ENCODE data around the gene CCNY.
"Not testable (repeated sequence)": the region's sequence is repeated elsewhere in the genome, so short reads cannot be mapped to it uniquely, and the experiment has no call there.

CCNY gene

DNA sequence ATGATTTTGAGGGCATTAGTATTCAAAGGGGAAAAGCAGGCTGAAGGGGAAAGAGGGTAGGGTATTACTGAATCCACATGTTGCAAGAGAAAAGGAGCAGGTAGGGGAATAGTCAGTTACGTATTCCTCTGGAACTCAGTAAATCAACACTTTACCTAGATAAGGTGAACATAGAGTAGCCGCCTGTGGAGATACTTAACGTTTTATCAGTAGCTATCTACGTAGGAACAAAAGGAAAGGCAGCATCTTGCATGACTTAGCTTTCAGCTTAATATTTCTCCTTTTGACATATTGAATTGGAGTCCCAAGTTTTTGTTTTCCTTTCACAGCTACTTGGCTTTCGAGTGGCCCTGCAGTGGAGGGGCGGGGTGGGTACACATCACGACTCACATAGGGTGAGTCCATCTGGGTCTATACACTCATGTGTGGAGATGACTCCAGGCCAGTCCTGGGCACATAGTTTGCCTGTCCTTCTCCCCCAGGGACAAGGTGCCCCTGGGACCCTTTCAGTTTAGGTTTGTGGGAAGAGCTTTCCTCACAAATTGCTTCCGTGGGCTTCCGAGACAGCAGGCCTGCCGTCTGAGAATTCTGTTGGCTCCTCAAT is 48.1 kb downstream of the CCNY start:
- DNase-seq (ENCODE audit: low spot score): no peak

DNA sequence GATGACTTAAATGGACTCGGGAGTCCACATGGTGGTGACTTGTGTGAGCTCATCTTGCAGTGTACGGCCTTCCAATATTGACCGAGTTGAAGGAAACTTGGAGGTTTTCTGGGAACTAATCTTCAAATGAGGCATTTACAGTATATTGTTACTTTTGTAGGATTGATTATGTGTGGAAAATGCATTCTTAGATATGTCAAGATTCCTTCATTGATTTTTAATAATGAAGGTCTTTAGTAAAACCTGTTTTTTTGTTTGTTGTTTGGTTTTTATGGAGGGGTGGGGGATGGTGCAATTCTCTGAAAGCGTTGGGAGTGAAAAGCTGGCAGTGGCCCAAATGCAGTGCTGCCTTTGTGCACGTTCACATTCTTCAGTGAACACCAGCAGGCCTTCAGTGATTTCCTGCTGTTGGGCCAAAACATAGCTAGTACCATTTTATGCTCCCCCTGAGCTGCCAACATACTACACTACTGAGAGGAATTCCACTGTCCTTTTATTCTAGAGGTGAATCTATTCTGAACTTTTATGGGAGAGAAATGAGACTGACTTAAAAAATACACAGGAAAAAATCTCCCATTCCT is 50.4 kb downstream of the CCNY start:
- DNase-seq (ENCODE audit: low spot score): no peak

DNA sequence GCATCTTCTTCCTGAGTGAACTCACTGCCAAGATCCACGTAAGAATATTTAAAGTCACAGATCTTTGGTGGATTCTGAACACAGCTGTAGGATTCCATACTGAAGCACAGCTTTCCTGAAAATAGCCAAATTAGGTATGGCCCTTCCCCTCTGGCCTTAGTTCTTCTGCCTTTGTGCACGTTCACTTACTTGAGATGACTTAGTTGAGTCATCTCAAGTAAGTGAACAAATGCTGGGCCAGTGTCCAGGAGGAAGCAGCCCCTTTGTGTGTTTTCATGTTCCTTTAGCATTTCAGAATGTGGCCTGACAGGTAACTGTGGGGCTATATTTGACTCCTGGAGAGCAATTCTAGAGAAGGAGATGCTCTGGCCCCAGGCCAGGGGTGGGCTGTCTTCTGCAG is 51.5 kb downstream of the CCNY start:
- no peak for DNase-seq (ENCODE audit: low spot score)

DNA sequence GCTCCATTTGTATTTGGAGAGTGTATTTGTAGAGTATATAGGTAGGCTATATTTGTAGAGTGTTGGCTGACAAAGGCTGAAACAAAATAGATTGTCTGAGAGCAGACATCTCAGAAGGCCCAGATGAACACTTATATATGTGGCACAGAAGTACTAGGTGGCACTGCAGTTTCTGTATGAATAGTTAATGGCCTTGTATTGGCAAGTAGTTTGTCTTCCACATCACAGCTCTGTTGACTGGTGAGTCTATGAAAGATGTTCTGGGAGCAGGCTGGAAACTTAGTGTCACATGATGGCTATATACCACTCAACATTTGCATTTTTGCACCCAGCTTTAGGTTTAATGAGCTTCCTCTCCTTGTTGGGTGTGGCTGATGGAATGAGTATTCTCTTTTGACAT is 51.9 kb downstream of the CCNY start:
- no peak for DNase-seq (ENCODE audit: low spot score)

- no peak for DNase-seq (ENCODE audit: low spot score)
Measured at GRCh38 chr10:35388682-35389081, 52.4 kb downstream of the CCNY start.

DNA sequence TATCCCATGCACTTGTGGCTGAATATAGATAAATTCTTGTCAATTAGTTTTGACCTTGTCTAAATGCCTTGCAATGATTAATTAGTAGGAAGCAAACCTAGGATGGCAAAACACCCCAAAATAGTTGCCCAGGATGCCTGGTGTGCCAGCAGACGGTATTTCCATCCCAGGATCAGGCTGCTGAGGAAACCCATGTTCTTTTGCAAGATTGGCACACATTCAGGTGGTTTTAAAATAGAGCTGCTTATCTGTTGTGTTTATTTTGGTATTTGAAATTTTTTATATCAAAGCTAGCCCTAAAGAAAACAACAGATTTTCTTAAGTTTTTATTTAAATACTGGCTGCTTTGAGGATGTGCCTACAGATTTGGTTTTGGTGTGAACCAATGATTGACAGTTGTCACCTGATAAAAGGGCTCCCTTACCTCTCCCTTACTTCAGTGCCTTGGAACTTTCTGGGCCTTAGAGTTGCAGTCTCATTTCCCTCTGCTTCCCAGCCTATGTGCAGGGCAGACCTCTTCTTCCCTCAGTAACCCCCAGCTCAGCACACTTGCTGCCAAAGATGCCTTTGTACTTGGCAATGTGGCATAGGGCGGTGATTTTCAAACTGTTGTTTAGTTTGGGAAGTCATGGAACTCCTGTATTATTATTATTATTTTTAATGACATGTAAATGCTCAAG is 54.0 kb downstream of the CCNY start:
- DNase-seq (ENCODE audit: low spot score): no peak

GRCh38 chr10:35390843-35391152 is 54.5 kb downstream of the CCNY start:
- no peak for DNase-seq (ENCODE audit: low spot score)

DNA sequence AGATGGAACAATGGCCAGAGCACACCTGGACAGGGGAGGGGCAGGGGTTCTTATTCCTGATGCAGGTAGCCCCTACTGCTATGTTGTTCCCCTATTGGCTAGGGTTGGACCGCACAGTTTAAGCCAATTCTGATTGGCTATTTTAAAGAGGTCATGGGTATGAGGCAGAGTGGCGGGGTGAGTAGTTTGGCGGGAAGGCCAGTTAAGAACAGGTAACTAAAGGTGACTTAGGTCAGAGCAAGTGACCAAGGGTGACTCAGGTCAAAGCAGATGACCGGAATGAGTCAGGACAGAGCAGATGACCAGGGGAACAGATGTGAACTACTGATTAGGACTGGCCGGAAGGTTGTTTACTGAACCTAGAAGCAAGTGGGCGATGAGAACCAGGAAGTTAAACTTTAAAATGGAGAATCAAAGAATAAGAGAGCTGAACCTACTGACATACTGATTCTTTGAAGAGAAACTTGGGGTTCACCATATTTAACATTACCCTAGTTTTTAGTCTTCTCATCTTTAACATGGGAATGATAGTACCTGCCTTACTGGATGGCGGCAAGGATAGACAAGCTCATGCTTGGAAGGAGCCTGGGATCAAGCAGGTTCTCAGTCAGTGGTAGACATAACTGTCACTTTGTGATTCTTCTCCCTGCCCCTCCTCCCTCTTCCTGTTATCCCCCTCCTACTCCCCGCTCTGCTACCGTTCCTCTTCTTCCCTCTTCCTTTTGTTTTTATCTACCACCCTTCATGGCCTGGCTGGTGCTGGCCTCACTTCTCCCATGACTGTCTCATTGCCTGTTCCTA is 55.0 kb downstream of the CCNY start:
- no peak for DNase-seq (ENCODE audit: low spot score)

GRCh38 chr10:35391954-35392262 is 55.6 kb downstream of the CCNY start:
- no peak for DNase-seq (ENCODE audit: low spot score)

- no peak for DNase-seq (ENCODE audit: low spot score)
Measured at GRCh38 chr10:35392482-35393228, 56.3 kb downstream of the CCNY start.

GRCh38 chr10:35394411-35394851 is 58.1 kb downstream of the CCNY start:
- no peak for DNase-seq (ENCODE audit: low spot score)

DNA sequence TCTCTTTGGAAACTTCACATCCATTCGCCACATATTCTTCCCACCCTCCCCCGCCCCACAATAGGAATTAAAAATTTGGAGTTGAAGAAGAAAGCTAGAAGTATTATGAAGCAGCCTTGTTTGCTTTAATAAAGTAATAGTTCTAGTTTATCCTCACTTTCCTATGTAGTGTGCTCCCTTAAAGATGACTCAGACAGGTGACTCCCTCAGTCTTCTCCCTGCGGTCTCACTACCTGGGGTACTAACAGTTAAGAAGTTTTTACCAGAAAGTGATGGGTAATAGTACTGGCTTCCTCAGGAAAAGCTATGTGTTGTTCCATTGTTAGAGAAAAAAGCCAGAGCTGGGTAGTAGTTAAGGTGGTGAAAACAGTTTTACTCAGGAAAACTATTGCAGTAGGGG is 58.6 kb downstream of the CCNY start:
- DNase-seq (ENCODE audit: low spot score): no peak

GRCh38 chr10:35396560-35397434 is 60.5 kb downstream of the CCNY start:
- no peak for DNase-seq (ENCODE audit: low spot score)

DNA sequence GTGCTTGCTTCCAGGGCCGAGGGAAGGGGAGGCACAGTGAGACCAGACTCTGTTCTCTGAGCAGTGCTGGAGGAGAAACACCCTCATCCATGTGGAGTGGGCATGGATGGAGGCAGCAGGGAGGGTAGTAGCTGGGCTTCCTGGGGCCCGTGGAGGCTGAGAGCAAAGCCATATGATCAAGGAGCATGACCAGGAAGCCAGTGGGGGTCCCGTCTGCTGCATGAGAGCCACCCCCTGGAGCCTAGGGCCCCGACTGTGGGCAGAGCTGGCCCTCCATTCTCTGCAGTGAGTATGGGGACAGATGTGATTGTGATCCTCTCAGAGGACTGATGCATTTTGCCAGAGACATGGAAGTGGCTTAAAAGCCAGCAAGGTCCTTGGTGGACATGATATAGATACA is 61.6 kb downstream of the CCNY start:
- DNase-seq (ENCODE audit: low spot score): no peak

DNA sequence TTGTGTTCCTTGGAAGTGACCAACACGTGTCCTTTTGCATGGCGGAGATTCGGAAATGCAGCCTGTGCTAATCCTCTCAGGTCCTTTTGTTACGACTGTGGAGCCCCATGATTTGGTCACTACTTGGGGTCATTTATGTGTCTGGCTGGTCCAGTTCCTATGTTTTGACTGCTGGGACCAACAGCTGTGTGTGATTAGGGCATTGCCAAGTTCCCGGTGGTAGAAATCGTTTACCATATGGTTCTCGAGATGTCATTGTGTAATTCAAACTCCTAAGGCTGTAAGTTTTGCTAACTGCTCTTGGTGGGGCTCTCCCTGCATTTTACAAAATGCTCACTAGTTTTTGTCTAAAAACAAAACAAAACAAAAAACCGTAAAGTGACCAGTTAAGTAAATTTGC is 62.0 kb downstream of the CCNY start:
- DNase-seq (ENCODE audit: low spot score): no peak

DNA sequence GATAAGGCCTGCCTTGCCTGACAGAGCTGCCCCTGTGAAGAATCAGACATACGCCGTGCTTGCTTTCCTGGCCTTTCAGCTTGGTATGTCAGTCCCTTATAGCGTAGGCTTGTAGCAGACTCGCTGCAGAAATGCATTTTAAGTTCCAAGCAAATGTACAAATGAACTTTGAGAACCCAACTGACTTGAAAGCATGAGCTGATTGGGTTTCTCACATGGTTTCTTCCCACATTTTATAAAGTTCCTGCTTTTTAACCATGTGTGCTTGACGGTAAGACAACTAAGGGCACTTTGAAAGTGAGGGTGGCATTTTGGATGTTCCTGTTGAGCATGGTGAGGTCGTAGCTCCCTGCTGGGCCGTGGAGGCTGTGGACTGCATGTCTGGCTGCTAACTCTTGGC is 62.6 kb downstream of the CCNY start:
- DNase-seq (ENCODE audit: low spot score): no peak

DNA sequence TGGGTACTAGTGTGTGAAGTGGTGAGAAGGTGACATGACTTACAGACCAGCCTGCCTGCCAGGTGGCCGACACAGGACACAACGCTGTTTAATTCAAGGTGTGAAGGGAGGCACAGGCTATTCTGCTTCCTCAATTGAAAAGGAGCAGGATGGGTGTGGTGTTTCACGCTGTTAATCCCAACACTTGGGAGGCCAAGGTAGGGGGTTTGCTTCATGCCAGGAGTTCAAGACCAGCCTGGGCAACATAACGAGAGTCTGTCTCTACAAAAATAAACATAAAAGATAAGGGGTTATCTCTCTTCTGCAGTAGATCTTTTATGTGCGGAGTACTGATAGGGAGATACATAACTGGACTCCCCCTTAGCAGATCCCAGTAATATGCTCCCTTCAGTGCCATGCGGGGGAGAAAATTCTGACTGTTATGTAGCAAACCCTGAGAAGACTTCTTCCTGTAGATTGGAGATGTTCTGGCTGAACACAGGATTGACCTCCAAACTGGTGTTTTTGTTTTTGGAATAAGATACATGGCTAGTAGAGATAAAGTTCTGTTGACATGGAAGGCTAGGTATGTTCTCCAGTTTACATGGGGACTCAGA is 63.2 kb downstream of the CCNY start:
- DNase-seq (ENCODE audit: low spot score): no peak

- no peak for DNase-seq (ENCODE audit: low spot score)
Measured at GRCh38 chr10:35400595-35401268, 64.4 kb downstream of the CCNY start.

DNA sequence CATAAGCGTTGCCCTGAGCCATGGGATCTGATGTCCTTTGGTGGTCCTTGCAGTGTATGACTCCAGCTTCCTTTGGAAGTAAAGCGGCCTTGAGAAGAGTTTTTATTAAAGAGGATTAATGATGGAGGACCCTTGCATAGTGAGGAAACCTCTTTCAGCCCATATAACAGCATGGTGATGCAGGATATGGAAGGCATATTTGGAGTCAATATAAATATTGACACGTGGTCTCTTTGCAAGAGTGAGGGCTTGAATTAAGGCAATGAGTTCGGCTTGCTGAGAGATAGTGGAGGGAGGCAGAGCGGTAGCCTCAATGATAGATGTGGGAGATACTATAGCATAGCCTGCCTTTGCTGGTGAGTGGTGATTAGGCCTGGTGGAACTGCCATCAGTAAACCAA is 67.2 kb downstream of the CCNY start:
- not testable (repeated sequence) for DNase-seq (ENCODE audit: low spot score)

GRCh38 chr10:35404077-35404476 is 67.8 kb downstream of the CCNY start:
- DNase-seq (ENCODE audit: low spot score): not testable (repeated sequence)
